Measurements from ENCODE around the gene SRRM2. TPM values are rescaled to one million over a fixed set of nuclear protein-coding genes. Genes with fewer than 3 reads are reported as not detected.

Gene SRRM2
- total RNA-seq, 2 experiments from 2014 or later = 1,187 to 1,199 TPM

DNA sequence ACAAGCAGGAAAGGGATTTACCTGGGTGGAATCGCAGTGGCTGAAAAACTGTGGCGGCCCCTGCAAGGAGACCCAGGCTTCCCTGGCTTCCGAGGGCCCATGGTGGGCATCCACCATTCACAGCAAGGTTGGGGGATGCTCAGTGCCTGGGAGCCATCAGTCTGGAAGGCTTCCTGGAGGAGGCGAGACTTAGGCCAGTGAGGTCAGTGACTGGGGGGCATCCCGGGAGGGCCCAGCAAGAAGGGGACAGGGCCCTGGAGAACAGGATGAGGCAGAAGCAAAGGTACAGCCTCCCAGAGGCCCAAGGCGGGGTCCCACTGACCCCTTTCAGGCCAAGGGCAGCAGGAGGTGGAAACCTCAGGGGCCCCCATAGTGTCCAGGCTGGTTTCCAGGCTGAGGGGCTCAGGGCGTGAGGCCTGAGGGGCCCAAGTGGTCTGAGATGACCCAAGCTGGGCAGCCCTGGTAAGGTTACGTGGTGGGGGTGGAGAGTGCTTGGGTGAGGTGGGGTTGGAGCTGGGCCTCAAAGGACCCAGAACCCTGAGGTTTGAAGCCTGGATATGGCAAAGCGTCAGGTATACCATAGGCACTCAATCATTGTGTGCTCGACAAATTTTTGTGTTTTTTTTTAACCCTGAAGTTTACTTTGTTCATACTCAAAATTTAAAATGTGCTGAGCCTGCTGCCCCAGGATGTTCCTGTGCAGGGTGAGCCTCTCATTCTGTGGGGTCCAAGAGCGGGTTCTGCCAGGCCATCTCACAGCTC, 15.8 kb upstream of the SRRM2 start:
- no peaks in the 10 kb centered on the region for H3K36me3 ChIP-seq (ENCODE audit: insufficient read depth, low read length)
- H3K27ac ChIP-seq (ENCODE audit: low read depth in 1 of 2, low read length in 2 of 2) = no peak overlapping the region
- Mint-ChIP-seq H3K36me3 (ENCODE audit: low read depth) (no peaks in the 10 kb centered on the region), H3K4me1 (ENCODE audit: low read depth) (no peaks in the 10 kb centered on the region), H3K27ac (no peak overlapping the region), H3K9me3 (no peaks in the 10 kb centered on the region), H3K4me3 (no peak overlapping the region), H3K27me3 (no peaks in the 10 kb centered on the region)
- DNase-seq = no peak
- TF ChIP-seq, protein P1, sequence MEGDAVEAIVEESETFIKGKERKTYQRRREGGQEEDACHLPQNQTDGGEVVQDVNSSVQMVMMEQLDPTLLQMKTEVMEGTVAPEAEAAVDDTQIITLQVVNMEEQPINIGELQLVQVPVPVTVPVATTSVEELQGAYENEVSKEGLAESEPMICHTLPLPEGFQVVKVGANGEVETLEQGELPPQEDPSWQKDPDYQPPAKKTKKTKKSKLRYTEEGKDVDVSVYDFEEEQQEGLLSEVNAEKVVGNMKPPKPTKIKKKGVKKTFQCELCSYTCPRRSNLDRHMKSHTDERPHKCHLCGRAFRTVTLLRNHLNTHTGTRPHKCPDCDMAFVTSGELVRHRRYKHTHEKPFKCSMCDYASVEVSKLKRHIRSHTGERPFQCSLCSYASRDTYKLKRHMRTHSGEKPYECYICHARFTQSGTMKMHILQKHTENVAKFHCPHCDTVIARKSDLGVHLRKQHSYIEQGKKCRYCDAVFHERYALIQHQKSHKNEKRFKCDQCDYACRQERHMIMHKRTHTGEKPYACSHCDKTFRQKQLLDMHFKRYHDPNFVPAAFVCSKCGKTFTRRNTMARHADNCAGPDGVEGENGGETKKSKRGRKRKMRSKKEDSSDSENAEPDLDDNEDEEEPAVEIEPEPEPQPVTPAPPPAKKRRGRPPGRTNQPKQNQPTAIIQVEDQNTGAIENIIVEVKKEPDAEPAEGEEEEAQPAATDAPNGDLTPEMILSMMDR (IDR thresholded peaks at IDR 0.05) = no peak
- H3K4me3 ChIP-seq (ENCODE audit: low read length) = no peak overlapping the region
- no peaks in the 10 kb centered on the region for H3K4me1 ChIP-seq (ENCODE audit: insufficient read depth, low read length)
- peaks cover 0 to 5% of the 10 kb centered on the region in 2 experiments for H3K9me3 ChIP-seq (ENCODE audit: control insufficient read depth in 1 of 2, insufficient read depth in 1 of 2, low read length in 2 of 2)
- H3K27me3 ChIP-seq (ENCODE audit: control insufficient read depth in 1 of 2, insufficient read depth in 2 of 2, low read length in 2 of 2) = peaks cover 0 to 3% of the 10 kb centered on the region in 2 experiments
- CTCF ChIA-PET = no interaction called here
- no peak for ATAC-seq (ENCODE audit: poor library complexity)
- POLR2A ChIA-PET = no interaction called here
- intact Hi-C loops (cut with DNase I, micrococcal nuclease) = no loop called here

DNA sequence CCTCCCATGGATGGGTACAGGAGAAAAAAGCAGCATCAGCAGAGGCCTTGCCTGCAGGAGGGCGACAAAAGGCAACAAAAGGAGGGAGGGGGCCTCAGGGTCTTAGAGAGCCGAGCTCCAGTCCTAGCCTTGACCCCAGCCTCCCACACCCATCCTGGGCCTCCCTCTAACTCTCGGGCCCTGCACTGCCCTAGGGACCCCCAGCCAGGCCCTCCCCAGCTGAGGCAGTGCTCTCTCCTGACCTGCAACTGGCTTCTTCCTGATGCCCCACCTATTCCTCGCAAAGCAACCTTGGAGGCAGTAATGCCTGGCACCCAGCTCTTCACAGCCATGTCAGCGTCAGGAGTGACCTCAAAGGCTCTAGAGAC, 15.2 kb upstream of the SRRM2 start:
- Mint-ChIP-seq H3K9me3 (no peaks in the 10 kb centered on the region), H3K27ac (no peak overlapping the region), H3K27me3 (no peaks in the 10 kb centered on the region), H3K36me3 (ENCODE audit: low read depth) (no peaks in the 10 kb centered on the region), H3K4me3 (no peak overlapping the region), H3K4me1 (ENCODE audit: low read depth) (no peaks in the 10 kb centered on the region)
- ATAC-seq (ENCODE audit: poor library complexity) (no peak), DNase-seq (no peak)
- Histone ChIP-seq H3K36me3 (ENCODE audit: insufficient read depth, low read length) (no peaks in the 10 kb centered on the region), H3K9me3 (ENCODE audit: control insufficient read depth in 1 of 2, insufficient read depth in 1 of 2, low read length in 2 of 2) (peaks cover 0 to 5% of the 10 kb centered on the region in 2 experiments), H3K4me3 (ENCODE audit: low read length) (no peak overlapping the region), H3K4me1 (ENCODE audit: insufficient read depth, low read length) (no peaks in the 10 kb centered on the region), H3K27ac (ENCODE audit: low read depth in 1 of 2, low read length in 2 of 2) (no peak overlapping the region), H3K27me3 (ENCODE audit: control insufficient read depth in 1 of 2, insufficient read depth in 2 of 2, low read length in 2 of 2) (peaks cover 0 to 3% of the 10 kb centered on the region in 2 experiments)
- POLR2A ChIA-PET = no interaction called here
- CTCF ChIA-PET = no interaction called here
- TF ChIP-seq, protein P1 (IDR thresholded peaks at IDR 0.05) = no peak
- intact Hi-C loops (cut with DNase I, micrococcal nuclease) = no loop called here

DNA sequence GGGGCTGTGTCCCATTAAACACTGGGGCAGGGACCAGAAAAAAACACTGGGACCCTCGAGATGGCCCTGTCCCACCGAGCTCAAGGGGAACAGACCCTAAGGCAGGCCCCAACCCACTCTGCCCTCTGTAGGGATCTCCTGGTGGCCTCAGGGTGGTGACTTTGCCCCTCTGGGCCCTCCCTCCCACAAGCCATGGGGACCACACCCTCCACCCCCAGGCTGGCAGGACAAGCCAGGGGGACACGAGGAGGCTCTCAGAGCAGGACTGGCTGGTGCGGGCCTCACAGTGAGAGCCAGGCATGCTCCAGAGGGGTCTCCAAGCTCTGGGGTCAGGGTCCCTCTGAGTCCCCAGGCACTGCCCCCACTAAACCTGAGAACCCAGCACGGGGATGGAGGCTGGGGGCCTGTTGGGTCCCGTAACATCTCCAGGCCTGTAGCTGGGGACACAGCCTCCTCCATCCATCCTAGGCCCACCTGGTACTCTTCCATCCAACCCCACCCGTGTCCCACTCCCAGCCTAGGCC, 14.5 kb upstream of the SRRM2 start:
- H3K27me3 Mint-ChIP-seq = no peaks in the 10 kb centered on the region
- no peak overlapping the region for H3K27ac Mint-ChIP-seq
- ChIA-PET CTCF (no interaction called here), POLR2A (no interaction called here)
- H3K4me3 Mint-ChIP-seq = no peak overlapping the region
- no peaks in the 10 kb centered on the region for H3K36me3 ChIP-seq (ENCODE audit: insufficient read depth, low read length)
- intact Hi-C loops (cut with DNase I, micrococcal nuclease) = no loop called here
- TF ChIP-seq, protein P1 (IDR thresholded peaks at IDR 0.05) = no peak
- H3K9me3 Mint-ChIP-seq = no peaks in the 10 kb centered on the region
- peak in 1 of 14 experiments; percentile 14 for DNase-seq
- H3K4me3 ChIP-seq (ENCODE audit: low read length) = no peak overlapping the region
- no peaks in the 10 kb centered on the region for H3K27me3 ChIP-seq (ENCODE audit: control insufficient read depth in 1 of 2, insufficient read depth in 2 of 2, low read length in 2 of 2)
- ATAC-seq (ENCODE audit: poor library complexity) = no peak
- no peak overlapping the region for H3K27ac ChIP-seq (ENCODE audit: low read depth in 1 of 2, low read length in 2 of 2)
- no peaks in the 10 kb centered on the region for H3K36me3 Mint-ChIP-seq (ENCODE audit: low read depth)
- peaks cover 0 to 5% of the 10 kb centered on the region in 2 experiments for H3K9me3 ChIP-seq (ENCODE audit: control insufficient read depth in 1 of 2, insufficient read depth in 1 of 2, low read length in 2 of 2)
- no peaks in the 10 kb centered on the region for H3K4me1 Mint-ChIP-seq (ENCODE audit: low read depth)
- H3K4me1 ChIP-seq (ENCODE audit: insufficient read depth, low read length) = no peaks in the 10 kb centered on the region
